A673 (cell line): ENCODE measurements around the gene SIRPA. TPM values are rescaled to one million over a fixed set of nuclear protein-coding genes. Genes with fewer than 3 reads are reported as not detected.
A peak's percentile ranks its signal among the peaks of the same experiment; 100 is the strongest.

Source experiments
- BruUV-seq: library from RNA; stranded (reverse); fragments of 400-500 nt; replicated peaks from 2 replicates; lab custom pipeline; 2021; lab: Mats Ljungman, UMichigan
- CTCF ChIA-PET: fragments of 300-600 bp; sonication (Branson Sonifier 250); formaldehyde crosslinking; loops from one replicate; lab custom pipeline; 2022; ENCODE audit warnings: antibody characterized with exemption; lab: Charles Lee
- POLR2A ChIA-PET: fragments of 300-600 bp; sonication (Branson Sonifier 250); formaldehyde crosslinking; loops from one replicate; lab custom pipeline; 2022; ENCODE audit warnings: antibody characterized with exemption; ENCODE audit not compliant: low non-redundant PET; lab: Charles Lee
- DNase-seq: peaks from one replicate; pipeline ENCODE4 v3.0.0-alpha.2; 2015; ENCODE audit warnings: low spot score
- H3K27ac ChIP-seq: fragments of 200-600 bp; sonication (generic); 2 replicates; pipeline ENCODE4 v1.5.1; 2016; ENCODE audit warnings: mixed run types, low read depth, mild to moderate bottlenecking, mixed read lengths, antibody characterized with exemption, low read length; ENCODE audit not compliant: poor library complexity, severe bottlenecking
- H3K27me3 ChIP-seq: fragments of 200-600 bp; sonication (generic); replicated peaks from 2 replicates; pipeline ENCODE4 v1.6.1; 2017; ENCODE audit warnings: mixed run types, low read depth, mild to moderate bottlenecking, mixed read lengths, antibody characterized with exemption, low read length; ENCODE audit not compliant: insufficient read depth, poor library complexity
- H3K36me3 ChIP-seq: fragments of 200-600 bp; sonication (generic); 2 replicates; pipeline ENCODE4 v1.6.1; 2016; ENCODE audit warnings: mixed run types, mild to moderate bottlenecking, mixed read lengths, antibody characterized with exemption, low read length; ENCODE audit not compliant: insufficient read depth, poor library complexity, severe bottlenecking
- H3K4me1 ChIP-seq: fragments of 200-600 bp; sonication (generic); 2 replicates; pipeline ENCODE4 v1.6.1; 2017; ENCODE audit warnings: mixed run types, mild to moderate bottlenecking, mixed read lengths, antibody characterized with exemption, low read length; ENCODE audit not compliant: insufficient read depth, poor library complexity, severe bottlenecking
- H3K4me3 ChIP-seq: fragments of 200-600 bp; sonication (generic); 2 replicates; pipeline ENCODE4 v1.5.1; 2016; ENCODE audit warnings: low read depth, mixed run types, mild to moderate bottlenecking, mixed read lengths, low read length; ENCODE audit not compliant: poor library complexity, severe bottlenecking
- H3K9me3 ChIP-seq: fragments of 200-600 bp; sonication (generic); 2 replicates; pipeline ENCODE4 v1.6.1; 2016; ENCODE audit warnings: mixed run types, low read depth, mild to moderate bottlenecking, mixed read lengths, antibody characterized with exemption, low read length; ENCODE audit not compliant: poor library complexity, severe bottlenecking
- EZH2 ChIP-seq: fragments of 200-600 bp; sonication (generic); IDR thresholded peaks from 2 replicates; pipeline ENCODE4 v1.6.1; 2017; ENCODE audit warnings: borderline replicate concordance, low read depth, mild to moderate bottlenecking, mixed read lengths, antibody characterized with exemption, low read length; ENCODE audit not compliant: poor library complexity, severe bottlenecking
- intact Hi-C: fragments of 100-400 bp; cut with micrococcal nuclease; formaldehyde crosslinking; loops from one replicate; pipeline ENCODE4 v1.10.0; 2022; ENCODE audit not compliant: unreplicated experiment
- total RNA-seq: library from RNA; stranded (reverse); gene quantifications from 2 replicates; pipeline ENCODE4 v1.2.3, GENCODE V29; 2021
- TF ChIP-seq, protein P1 (sequence below): fragments of 300-800, 200-600 bp; sonication (generic); conservative IDR thresholded peaks from 2 replicates; pipeline ENCODE4 v1.5.1; 2017; ENCODE audit warnings: low read depth, mild to moderate bottlenecking, antibody characterized with exemption, low read length, moderate library complexity, mixed read lengths

The SIRPA gene
- total RNA-seq, 1 experiment from 2014 or later, result 81.0 TPM

DNA sequence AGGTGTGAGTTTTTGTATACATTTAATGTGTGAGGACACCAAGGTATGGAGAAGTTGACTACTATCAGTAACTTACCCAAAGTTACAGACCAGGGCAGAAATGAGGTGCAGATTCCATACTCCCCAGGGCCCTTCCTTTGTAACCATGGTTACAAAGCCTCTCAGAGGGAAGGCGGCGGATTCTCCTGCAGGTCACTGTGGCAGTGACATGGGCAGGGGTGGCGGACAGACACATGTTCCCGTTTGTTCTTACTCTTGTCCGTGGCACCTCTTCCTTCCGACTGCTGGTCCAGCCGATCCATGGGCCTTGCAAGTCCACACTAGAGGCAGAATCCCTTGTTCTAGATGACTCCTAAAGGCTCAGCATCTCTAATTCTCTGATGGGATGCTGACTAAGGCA is 55.6 kb downstream of the SIRPA start:
- BruUV-seq, result no TSS peak
- TF ChIP-seq, protein P1, sequence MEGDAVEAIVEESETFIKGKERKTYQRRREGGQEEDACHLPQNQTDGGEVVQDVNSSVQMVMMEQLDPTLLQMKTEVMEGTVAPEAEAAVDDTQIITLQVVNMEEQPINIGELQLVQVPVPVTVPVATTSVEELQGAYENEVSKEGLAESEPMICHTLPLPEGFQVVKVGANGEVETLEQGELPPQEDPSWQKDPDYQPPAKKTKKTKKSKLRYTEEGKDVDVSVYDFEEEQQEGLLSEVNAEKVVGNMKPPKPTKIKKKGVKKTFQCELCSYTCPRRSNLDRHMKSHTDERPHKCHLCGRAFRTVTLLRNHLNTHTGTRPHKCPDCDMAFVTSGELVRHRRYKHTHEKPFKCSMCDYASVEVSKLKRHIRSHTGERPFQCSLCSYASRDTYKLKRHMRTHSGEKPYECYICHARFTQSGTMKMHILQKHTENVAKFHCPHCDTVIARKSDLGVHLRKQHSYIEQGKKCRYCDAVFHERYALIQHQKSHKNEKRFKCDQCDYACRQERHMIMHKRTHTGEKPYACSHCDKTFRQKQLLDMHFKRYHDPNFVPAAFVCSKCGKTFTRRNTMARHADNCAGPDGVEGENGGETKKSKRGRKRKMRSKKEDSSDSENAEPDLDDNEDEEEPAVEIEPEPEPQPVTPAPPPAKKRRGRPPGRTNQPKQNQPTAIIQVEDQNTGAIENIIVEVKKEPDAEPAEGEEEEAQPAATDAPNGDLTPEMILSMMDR, result no peak
- no peak for TF ChIP-seq EZH2
- H3K4me1 ChIP-seq, result peaks cover 77% of the 10 kb centered on the region
- no peak overlapping the region for H3K4me3 ChIP-seq
- H3K27ac ChIP-seq, result peak overlapping the region; percentile 94
- no peak for DNase-seq
- no peaks in the 10 kb centered on the region for H3K36me3 ChIP-seq
- ChIA-PET CTCF (no interaction called here), POLR2A (no interaction called here)
- no peaks in the 10 kb centered on the region for H3K9me3 ChIP-seq
- H3K27me3 ChIP-seq, result no peaks in the 10 kb centered on the region
- intact Hi-C loops, result loop anchor here (5.0 to 10.0 kb wide), 2 partner anchors 96 to 149 kb away; no protein-coding TSS in a partner anchor

GRCh38 chr20:1951436-1952115 is 56.4 kb downstream of the SIRPA start:
- ChIA-PET CTCF (interaction anchor here (0.7 to 1.3 kb wide), 2 partner anchors 8 to 149 kb away, joined by 3 to 5 read pairs; no protein-coding TSS in a partner anchor), POLR2A (no interaction called here)
- intact Hi-C loops, result loop anchor here (2.0 to 10.0 kb wide), 3 partner anchors 55 to 149 kb away; no protein-coding TSS in a partner anchor
- no TSS peak for BruUV-seq
- Histone ChIP-seq H3K4me1 (peaks cover 77% of the 10 kb centered on the region), H3K27ac (peak overlapping the region; percentile 94), H3K4me3 (no peak overlapping the region), H3K27me3 (no peaks in the 10 kb centered on the region), H3K36me3 (no peaks in the 10 kb centered on the region), H3K9me3 (no peaks in the 10 kb centered on the region)
- TF ChIP-seq, protein P1, result no peak
- TF ChIP-seq EZH2, result no peak
- no peak for DNase-seq

DNA sequence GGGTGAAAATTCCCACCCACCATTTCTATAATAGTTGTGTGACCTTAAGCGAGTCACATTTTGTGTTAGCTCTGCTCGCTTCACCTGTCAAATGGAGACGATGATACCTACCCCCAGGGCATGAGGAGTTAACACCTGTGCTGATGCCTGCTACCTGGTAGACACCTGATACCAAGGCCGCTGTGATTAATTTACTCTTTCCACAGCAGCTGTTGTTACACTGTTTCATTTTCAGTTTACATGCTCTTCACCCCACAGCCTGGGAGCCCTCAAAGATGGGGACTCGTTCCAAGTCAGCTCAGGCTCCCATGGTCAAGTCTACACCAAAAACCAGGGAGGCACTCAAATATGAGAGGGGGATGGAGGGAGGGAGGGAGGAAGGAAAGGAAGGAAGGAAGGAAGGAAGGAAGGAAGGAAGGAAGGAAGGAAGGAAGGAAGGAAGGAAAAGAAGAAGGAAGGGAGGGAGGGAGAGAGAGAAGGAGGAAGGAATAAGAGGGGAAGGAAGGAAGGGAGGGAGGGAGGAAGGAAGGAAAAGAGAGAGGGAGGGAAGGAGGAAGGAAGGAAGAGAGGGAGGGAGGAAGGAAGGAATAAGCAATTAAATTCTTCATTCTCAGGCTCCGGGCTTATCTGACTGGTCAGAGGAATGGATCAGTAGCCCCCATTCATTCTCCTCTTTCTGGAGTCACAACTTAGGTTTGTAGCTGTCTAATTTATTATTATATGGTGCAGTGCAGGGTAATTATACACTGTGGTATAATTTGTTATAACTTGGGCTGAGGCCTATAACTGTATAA is 57.7 kb downstream of the SIRPA start:
- H3K4me3 ChIP-seq, result no peak overlapping the region
- ChIA-PET POLR2A (no interaction called here), CTCF (interaction anchor here (1.3 kb wide), 1 partner anchor 151 kb away, joined by 5 read pairs; no protein-coding TSS in a partner anchor)
- H3K27ac ChIP-seq, result peak overlapping the region; percentile 94
- intact Hi-C loops, result loop anchor here (2.0 to 10.0 kb wide), 3 partner anchors 56 to 151 kb away; no protein-coding TSS in a partner anchor
- TF ChIP-seq, protein P1, result no peak
- no peak for TF ChIP-seq EZH2
- no peaks in the 10 kb centered on the region for H3K36me3 ChIP-seq
- no peaks in the 10 kb centered on the region for H3K27me3 ChIP-seq
- DNase-seq, result peak; percentile 90
- H3K4me1 ChIP-seq, result peaks cover 73% of the 10 kb centered on the region
- H3K9me3 ChIP-seq, result no peaks in the 10 kb centered on the region
- BruUV-seq, result no TSS peak
